ENCODE measurements around the gene ASIC4. TPM values are rescaled to one million over a fixed set of nuclear protein-coding genes. Genes with fewer than 3 reads are reported as not detected.

The ASIC4 gene
- total RNA-seq, 1 experiment from 2014 or later, result 0.79 TPM

DNA sequence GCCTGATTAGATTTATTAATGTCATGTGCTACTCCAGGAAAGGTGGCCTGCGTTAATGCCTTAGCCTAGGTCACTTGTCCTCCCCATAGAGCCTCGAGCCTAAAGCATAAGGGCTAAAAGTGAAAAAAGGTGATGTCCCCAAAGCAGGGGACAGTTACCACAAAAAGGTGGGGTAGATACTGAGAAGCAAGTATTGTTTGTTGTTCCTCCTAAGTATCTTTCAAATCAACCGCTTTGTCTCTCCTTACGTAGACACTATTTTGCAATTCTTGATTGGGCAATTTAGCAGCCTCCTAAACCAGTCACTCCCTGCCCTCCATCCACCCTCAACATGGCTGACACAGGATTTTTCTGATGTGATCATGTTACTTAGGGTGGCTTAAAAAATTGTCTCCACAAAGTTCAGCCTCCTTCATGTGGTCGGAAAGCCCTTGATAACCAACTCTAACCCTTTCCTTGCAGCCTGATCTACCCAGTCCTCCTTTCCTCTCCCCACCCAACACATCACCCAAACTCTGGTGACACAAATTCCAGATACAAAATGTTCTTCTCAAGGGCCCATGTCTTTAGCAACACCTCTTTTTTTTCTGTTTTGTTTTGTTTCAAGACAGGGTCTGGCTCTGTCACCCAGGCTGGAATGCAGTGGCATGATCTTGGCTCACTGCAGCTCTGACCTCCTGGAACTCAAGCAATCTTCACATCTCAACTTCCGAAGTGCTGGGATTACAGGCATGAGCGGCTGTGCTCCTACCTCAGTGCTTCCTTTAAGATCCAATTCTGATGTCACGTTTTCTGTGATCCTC lies 64.7 kb downstream of the ASIC4 start:
- POLR2A ChIA-PET, result no interaction called here
- no peak for TF ChIP-seq RELA (CRISPR knock-in tag; IDR thresholded peaks at IDR 0.05; ENCODE audit: borderline replicate concordance)
- no peak for TF ChIP-seq MXD4 (CRISPR knock-in tag; IDR thresholded peaks at IDR 0.05; ENCODE audit: borderline replicate concordance)
- TF ChIP-seq SMAD3 (CRISPR knock-in tag; IDR thresholded peaks at IDR 0.05; ENCODE audit: borderline replicate concordance), result no peak
- no peak for TF ChIP-seq SMAD4 (CRISPR knock-in tag; IDR thresholded peaks at IDR 0.05)
- TF ChIP-seq, protein P1, sequence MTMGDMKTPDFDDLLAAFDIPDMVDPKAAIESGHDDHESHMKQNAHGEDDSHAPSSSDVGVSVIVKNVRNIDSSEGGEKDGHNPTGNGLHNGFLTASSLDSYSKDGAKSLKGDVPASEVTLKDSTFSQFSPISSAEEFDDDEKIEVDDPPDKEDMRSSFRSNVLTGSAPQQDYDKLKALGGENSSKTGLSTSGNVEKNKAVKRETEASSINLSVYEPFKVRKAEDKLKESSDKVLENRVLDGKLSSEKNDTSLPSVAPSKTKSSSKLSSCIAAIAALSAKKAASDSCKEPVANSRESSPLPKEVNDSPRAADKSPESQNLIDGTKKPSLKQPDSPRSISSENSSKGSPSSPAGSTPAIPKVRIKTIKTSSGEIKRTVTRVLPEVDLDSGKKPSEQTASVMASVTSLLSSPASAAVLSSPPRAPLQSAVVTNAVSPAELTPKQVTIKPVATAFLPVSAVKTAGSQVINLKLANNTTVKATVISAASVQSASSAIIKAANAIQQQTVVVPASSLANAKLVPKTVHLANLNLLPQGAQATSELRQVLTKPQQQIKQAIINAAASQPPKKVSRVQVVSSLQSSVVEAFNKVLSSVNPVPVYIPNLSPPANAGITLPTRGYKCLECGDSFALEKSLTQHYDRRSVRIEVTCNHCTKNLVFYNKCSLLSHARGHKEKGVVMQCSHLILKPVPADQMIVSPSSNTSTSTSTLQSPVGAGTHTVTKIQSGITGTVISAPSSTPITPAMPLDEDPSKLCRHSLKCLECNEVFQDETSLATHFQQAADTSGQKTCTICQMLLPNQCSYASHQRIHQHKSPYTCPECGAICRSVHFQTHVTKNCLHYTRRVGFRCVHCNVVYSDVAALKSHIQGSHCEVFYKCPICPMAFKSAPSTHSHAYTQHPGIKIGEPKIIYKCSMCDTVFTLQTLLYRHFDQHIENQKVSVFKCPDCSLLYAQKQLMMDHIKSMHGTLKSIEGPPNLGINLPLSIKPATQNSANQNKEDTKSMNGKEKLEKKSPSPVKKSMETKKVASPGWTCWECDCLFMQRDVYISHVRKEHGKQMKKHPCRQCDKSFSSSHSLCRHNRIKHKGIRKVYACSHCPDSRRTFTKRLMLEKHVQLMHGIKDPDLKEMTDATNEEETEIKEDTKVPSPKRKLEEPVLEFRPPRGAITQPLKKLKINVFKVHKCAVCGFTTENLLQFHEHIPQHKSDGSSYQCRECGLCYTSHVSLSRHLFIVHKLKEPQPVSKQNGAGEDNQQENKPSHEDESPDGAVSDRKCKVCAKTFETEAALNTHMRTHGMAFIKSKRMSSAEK (CRISPR knock-in tag; IDR thresholded peaks at IDR 0.05; ENCODE audit: borderline replicate concordance), result no peak
- no peak for TF ChIP-seq IRF2 (CRISPR knock-in tag; IDR thresholded peaks at IDR 0.05; ENCODE audit: borderline replicate concordance, low read depth)
- Mint-ChIP-seq H3K9me3 (no peaks in the 10 kb centered on the region), H3K4me3 (no peak overlapping the region), H3K4me1 (peaks cover 44% of the 10 kb centered on the region), H3K27me3 (ENCODE audit: low read depth) (peaks cover 23% of the 10 kb centered on the region; the same call in 1 of the 2 replicates), H3K36me3 (no peaks in the 10 kb centered on the region), H3K27ac (no peak overlapping the region)
- CTCF ChIA-PET, result interaction anchor here (0.7 to 4.9 kb wide), 2 partner anchors 18 to 60 kb away, joined by 3 to 44 read pairs; no protein-coding TSS in a partner anchor
- DNase-seq (ENCODE audit: low spot score) (no peak), ATAC-seq (no peak)

DNA sequence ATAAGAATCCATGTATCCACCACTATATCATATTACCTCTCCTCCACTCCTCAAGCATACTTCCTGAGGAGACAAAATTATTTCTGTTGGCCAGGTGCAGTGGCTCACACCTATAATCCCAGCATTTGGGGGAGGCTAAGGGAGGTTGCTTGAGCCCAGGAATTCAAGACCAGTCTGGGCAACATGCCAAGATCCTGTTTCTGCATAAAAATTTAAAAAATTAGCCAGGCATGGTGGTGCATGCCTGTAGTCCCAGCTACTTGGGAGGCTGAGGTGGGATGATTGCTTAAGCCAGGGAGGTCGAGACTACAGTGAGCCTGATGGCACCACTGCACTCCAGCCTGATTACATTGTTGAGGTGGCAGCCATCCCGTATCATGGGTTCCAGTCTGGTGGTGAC lies 67.1 kb downstream of the ASIC4 start:
- peaks cover 26% of the 10 kb centered on the region for H3K27me3 Mint-ChIP-seq (ENCODE audit: low read depth)
- no peak overlapping the region for H3K27ac Mint-ChIP-seq
- CTCF ChIA-PET, result interaction anchor here (4.9 kb wide), 1 partner anchor 20 kb away, joined by 44 read pairs; no protein-coding TSS in a partner anchor
- H3K36me3 Mint-ChIP-seq, result no peaks in the 10 kb centered on the region
- H3K4me3 Mint-ChIP-seq, result no peak overlapping the region
- H3K4me1 Mint-ChIP-seq, result peaks cover 31% of the 10 kb centered on the region
- no peak for ATAC-seq
- POLR2A ChIA-PET, result no interaction called here
- no peak for TF ChIP-seq TEAD4 (CRISPR knock-in tag; IDR thresholded peaks at IDR 0.05)
- TF ChIP-seq, protein P2, sequence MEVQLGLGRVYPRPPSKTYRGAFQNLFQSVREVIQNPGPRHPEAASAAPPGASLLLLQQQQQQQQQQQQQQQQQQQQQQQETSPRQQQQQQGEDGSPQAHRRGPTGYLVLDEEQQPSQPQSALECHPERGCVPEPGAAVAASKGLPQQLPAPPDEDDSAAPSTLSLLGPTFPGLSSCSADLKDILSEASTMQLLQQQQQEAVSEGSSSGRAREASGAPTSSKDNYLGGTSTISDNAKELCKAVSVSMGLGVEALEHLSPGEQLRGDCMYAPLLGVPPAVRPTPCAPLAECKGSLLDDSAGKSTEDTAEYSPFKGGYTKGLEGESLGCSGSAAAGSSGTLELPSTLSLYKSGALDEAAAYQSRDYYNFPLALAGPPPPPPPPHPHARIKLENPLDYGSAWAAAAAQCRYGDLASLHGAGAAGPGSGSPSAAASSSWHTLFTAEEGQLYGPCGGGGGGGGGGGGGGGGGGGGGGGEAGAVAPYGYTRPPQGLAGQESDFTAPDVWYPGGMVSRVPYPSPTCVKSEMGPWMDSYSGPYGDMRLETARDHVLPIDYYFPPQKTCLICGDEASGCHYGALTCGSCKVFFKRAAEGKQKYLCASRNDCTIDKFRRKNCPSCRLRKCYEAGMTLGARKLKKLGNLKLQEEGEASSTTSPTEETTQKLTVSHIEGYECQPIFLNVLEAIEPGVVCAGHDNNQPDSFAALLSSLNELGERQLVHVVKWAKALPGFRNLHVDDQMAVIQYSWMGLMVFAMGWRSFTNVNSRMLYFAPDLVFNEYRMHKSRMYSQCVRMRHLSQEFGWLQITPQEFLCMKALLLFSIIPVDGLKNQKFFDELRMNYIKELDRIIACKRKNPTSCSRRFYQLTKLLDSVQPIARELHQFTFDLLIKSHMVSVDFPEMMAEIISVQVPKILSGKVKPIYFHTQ (CRISPR knock-in tag; IDR thresholded peaks at IDR 0.05), result no peak
- no peak for TF ChIP-seq MYBL2 (CRISPR knock-in tag; IDR thresholded peaks at IDR 0.05)
- no peak for TF ChIP-seq EMX1 (CRISPR knock-in tag; IDR thresholded peaks at IDR 0.05)
- no peak for TF ChIP-seq ZNF416 (CRISPR knock-in tag; IDR thresholded peaks at IDR 0.05)
- TF ChIP-seq RELA (CRISPR knock-in tag; IDR thresholded peaks at IDR 0.05; ENCODE audit: borderline replicate concordance), result no peak
- TF ChIP-seq FOXP1 (CRISPR knock-in tag; IDR thresholded peaks at IDR 0.05; ENCODE audit: borderline replicate concordance), result no peak
- TF ChIP-seq FOXK1 (CRISPR knock-in tag; IDR thresholded peaks at IDR 0.05), result no peak
- TF ChIP-seq GRHL2 (CRISPR knock-in tag; IDR thresholded peaks at IDR 0.05; ENCODE audit: insufficient replicate concordance, severe bottlenecking), result no peak
- TF ChIP-seq, protein P3, sequence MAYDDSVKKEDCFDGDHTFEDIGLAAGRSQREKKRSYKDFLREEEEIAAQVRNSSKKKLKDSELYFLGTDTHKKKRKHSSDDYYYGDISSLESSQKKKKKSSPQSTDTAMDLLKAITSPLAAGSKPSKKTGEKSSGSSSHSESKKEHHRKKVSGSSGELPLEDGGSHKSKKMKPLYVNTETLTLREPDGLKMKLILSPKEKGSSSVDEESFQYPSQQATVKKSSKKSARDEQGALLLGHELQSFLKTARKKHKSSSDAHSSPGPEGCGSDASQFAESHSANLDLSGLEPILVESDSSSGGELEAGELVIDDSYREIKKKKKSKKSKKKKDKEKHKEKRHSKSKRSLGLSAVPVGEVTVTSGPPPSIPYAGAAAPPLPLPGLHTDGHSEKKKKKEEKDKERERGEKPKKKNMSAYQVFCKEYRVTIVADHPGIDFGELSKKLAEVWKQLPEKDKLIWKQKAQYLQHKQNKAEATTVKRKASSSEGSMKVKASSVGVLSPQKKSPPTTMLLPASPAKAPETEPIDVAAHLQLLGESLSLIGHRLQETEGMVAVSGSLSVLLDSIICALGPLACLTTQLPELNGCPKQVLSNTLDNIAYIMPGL (CRISPR knock-in tag; IDR thresholded peaks at IDR 0.05), result no peak
- no peak for TF ChIP-seq SOX15 (CRISPR knock-in tag; IDR thresholded peaks at IDR 0.05)
- TF ChIP-seq RORB (CRISPR knock-in tag; IDR thresholded peaks at IDR 0.05), result no peak
- TF ChIP-seq, protein P4, sequence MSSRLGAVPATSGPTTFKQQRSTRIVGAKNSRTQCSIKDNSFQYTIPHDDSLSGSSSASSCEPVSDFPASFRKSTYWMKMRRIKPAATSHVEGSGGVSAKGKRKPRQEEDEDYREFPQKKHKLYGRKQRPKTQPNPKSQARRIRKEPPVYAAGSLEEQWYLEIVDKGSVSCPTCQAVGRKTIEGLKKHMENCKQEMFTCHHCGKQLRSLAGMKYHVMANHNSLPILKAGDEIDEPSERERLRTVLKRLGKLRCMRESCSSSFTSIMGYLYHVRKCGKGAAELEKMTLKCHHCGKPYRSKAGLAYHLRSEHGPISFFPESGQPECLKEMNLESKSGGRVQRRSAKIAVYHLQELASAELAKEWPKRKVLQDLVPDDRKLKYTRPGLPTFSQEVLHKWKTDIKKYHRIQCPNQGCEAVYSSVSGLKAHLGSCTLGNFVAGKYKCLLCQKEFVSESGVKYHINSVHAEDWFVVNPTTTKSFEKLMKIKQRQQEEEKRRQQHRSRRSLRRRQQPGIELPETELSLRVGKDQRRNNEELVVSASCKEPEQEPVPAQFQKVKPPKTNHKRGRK (CRISPR knock-in tag; IDR thresholded peaks at IDR 0.05; ENCODE audit: borderline replicate concordance), result no peak
- TF ChIP-seq TP53 (CRISPR knock-in tag; IDR thresholded peaks at IDR 0.05), result no peak
- H3K9me3 Mint-ChIP-seq, result no peaks in the 10 kb centered on the region
- DNase-seq (ENCODE audit: low spot score), result no peak

Data from WTC11 (cell line).